OCI-LY3 (cell line): ENCODE results near the gene SRSF4.
"Not testable (repeated sequence)": the region's sequence is repeated elsewhere in the genome, so short reads cannot be mapped to it uniquely, and the experiment has no call there.

Experiments used
- H2AFZ ChIP-seq: fragments of 200-600, 300-600 bp; shearing (Covaris generic); 2 replicates; pipeline ENCODE4 v1.6.0; 2014; ENCODE audit warnings: antibody characterized with exemption, low read depth, low read length
- H3K27ac ChIP-seq: fragments of 200-600, 300-600 bp; sonication (generic); 2 replicates; pipeline ENCODE4 v1.5.1; 2014; ENCODE audit warnings: mild to moderate bottlenecking, low read length, moderate library complexity, mixed read lengths
- H3K27me3 ChIP-seq: fragments of 200-600, 300-600 bp; sonication (generic); 2 replicates; pipeline ENCODE4 v1.6.1; 2014; ENCODE audit warnings: low read depth, low read length, mixed read lengths
- H3K36me3 ChIP-seq: fragments of 200-600, 300-600 bp; sonication (generic); replicated peaks from 2 replicates; pipeline ENCODE3; 2014; ENCODE audit warnings: low read depth, low read length, mixed read lengths
- H3K4me1 ChIP-seq: fragments of 300-600, 200-600 bp; sonication (generic); 2 replicates; pipeline ENCODE4 v1.6.1; 2014; ENCODE audit warnings: low read length, mixed read lengths
- H3K4me2 ChIP-seq: fragments of 200-600, 300-600 bp; sonication (generic); 2 replicates; pipeline ENCODE4 v1.6.1; 2014; ENCODE audit warnings: low read length, mixed read lengths
- H3K4me3 ChIP-seq: fragments of 300-600, 200-600 bp; sonication (generic); 2 replicates; pipeline ENCODE4 v1.5.1; 2014; ENCODE audit warnings: antibody characterized with exemption, mild to moderate bottlenecking, low read length, moderate library complexity
- H3K79me2 ChIP-seq: fragments of 300-600, 200-600 bp; shearing (Covaris generic); 2 replicates; pipeline ENCODE4 v1.6.1; 2014; ENCODE audit warnings: mild to moderate bottlenecking, low read length, mixed read lengths
- H3K9ac ChIP-seq: fragments of 300-600, 200-600 bp; shearing (Covaris generic); 2 replicates; pipeline ENCODE4 v1.6.0; 2014; ENCODE audit warnings: mild to moderate bottlenecking, low read length, moderate library complexity
- H3K9me3 ChIP-seq: fragments of 200-600, 300-600 bp; shearing (Covaris generic); 2 replicates; pipeline ENCODE4 v1.6.1; 2014; ENCODE audit warnings: low read length, mixed read lengths; ENCODE audit not compliant: insufficient read depth
- H4K20me1 ChIP-seq: fragments of 200-600, 300-600 bp; sonication (generic); 2 replicates; pipeline ENCODE4 v1.6.1; 2016; ENCODE audit warnings: low read length, mixed read lengths; ENCODE audit not compliant: insufficient read depth
- EZH2phosphoT487 ChIP-seq: fragments of 200-600 bp; shearing (Covaris generic); IDR thresholded peaks from 2 replicates; pipeline ENCODE4 v1.6.1; 2018; ENCODE audit warnings: antibody characterized with exemption, mixed run types, low read depth
- TF ChIP-seq, protein P1 (sequence below): fragments of 200-600, 300-600 bp; sonication (generic); IDR thresholded peaks from 2 replicates; pipeline ENCODE4 v1.5.1; 2014; ENCODE audit warnings: antibody characterized with exemption, low read length, low read depth

The SRSF4 gene

DNA sequence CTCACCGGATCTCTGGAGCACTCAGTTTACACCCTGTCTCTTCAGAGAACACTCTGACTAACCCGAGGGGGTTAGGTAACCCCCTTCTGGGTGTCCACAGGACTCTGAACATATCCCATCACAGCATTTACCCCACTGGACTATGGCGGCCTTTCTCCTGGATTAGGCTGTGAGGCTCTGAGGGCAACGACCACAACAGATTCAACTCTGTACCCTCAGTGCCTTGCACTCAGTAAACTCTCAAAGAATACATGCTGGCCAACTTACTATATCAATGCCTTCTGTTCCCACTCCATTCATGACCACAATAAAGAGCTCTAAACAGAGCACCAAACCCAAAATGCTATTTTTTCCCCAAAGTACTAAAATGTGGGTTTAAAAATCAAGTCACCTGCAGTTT is 43.7 kb upstream of the SRSF4 start:
- Histone ChIP-seq H3K9ac (no peak overlapping the region), H3K4me1 (peaks cover 6% of the 10 kb centered on the region), H3K27ac (no peak overlapping the region), H3K79me2 (peaks cover 18% of the 10 kb centered on the region), H2AFZ (no peak overlapping the region), H3K9me3 (no peaks in the 10 kb centered on the region), H3K4me3 (no peak overlapping the region), H3K27me3 (no peaks in the 10 kb centered on the region), H4K20me1 (no peaks in the 10 kb centered on the region), H3K4me2 (no peak overlapping the region), H3K36me3 (no peaks in the 10 kb centered on the region)
- no peak for TF ChIP-seq EZH2phosphoT487
- TF ChIP-seq, protein P1, sequence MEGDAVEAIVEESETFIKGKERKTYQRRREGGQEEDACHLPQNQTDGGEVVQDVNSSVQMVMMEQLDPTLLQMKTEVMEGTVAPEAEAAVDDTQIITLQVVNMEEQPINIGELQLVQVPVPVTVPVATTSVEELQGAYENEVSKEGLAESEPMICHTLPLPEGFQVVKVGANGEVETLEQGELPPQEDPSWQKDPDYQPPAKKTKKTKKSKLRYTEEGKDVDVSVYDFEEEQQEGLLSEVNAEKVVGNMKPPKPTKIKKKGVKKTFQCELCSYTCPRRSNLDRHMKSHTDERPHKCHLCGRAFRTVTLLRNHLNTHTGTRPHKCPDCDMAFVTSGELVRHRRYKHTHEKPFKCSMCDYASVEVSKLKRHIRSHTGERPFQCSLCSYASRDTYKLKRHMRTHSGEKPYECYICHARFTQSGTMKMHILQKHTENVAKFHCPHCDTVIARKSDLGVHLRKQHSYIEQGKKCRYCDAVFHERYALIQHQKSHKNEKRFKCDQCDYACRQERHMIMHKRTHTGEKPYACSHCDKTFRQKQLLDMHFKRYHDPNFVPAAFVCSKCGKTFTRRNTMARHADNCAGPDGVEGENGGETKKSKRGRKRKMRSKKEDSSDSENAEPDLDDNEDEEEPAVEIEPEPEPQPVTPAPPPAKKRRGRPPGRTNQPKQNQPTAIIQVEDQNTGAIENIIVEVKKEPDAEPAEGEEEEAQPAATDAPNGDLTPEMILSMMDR, result no peak

DNA sequence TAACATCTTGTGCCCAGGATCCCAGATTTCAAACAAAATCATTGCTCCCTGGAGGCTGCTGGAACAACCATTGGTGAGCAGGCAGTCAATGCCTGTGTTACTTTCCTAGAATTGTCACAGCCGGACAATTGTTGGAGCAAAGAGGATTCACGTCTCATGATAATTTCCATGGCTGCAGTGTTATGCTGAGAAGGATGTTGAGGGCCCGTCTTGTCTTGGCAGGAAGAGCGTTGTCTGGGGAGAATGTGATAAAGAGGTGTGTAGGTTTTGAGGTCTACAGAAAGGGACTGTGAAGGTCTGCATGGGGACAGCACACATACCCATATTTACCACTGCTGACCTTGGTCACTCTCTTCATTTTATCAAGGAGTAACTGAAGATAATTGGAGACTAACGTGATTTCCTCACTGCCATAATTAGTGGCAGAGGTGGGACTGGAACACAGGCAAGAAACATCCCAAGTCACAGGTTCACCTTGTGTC is 42.7 kb upstream of the SRSF4 start:
- no peak overlapping the region for H3K4me3 ChIP-seq
- H3K27me3 ChIP-seq, result no peaks in the 10 kb centered on the region
- TF ChIP-seq EZH2phosphoT487, result no peak
- TF ChIP-seq, protein P1, result no peak
- H4K20me1 ChIP-seq, result no peaks in the 10 kb centered on the region
- H3K36me3 ChIP-seq, result no peaks in the 10 kb centered on the region
- no peaks in the 10 kb centered on the region for H3K9me3 ChIP-seq
- no peak overlapping the region for H2AFZ ChIP-seq
- no peak overlapping the region for H3K9ac ChIP-seq
- H3K4me1 ChIP-seq, result no peaks in the 10 kb centered on the region; the same call in 1 of the 2 replicates
- peaks cover 8% of the 10 kb centered on the region for H3K79me2 ChIP-seq
- H3K27ac ChIP-seq, result no peak overlapping the region
- H3K4me2 ChIP-seq, result no peak overlapping the region

DNA sequence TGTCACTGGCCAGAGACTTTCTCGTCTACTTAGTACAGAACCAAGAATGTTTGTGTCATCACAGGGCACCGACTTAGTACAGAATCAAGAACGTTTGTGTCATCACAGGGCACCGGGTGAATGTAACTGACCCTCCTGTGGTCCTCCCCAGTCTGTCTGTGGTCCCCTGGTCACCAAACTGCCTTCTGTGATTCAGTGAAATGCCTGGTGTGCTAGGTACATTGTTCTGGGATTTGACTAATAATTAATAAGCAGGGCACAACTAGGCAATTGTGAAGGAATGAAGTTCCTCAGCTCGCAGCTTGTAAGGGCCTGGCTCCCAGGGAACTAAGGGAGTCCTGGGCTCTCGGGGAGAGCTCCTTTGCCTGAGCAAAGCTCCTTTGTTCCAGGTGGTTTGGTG is 41.8 kb upstream of the SRSF4 start:
- Histone ChIP-seq H3K27ac (no peak overlapping the region), H3K9me3 (no peaks in the 10 kb centered on the region), H3K36me3 (no peaks in the 10 kb centered on the region), H2AFZ (no peak overlapping the region), H3K27me3 (no peaks in the 10 kb centered on the region), H3K9ac (no peak overlapping the region), H3K4me2 (no peak overlapping the region), H3K79me2 (0 out of 2 replicates have a peak, but pooled peaks cover under 1% of the 10 kb centered on the region), H4K20me1 (no peaks in the 10 kb centered on the region), H3K4me1 (no peaks in the 10 kb centered on the region), H3K4me3 (no peak overlapping the region)
- TF ChIP-seq, protein P1, result no peak
- TF ChIP-seq EZH2phosphoT487, result no peak

DNA sequence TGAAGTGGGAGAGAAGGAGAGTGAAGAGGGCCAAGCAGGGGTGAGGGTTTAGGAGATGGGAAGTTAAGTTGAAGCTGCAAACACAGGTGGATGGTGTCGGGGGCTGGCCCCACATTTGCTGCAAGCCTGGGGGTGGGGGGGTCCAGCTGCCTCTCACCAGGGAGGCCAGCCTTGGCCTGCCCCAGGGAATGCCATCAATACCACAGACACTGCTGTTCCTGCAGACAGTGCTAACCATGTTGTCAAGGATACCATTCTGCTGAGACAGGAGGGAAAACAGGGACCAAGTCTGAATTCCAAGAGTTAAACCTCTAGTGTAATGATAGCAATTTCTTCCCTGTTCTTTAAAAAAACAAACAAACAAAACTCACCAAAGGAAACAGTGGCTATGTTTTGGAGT is 41.0 kb upstream of the SRSF4 start:
- Histone ChIP-seq H3K79me2 (no peaks in the 10 kb centered on the region), H3K4me3 (no peak overlapping the region), H3K27me3 (no peaks in the 10 kb centered on the region), H3K9me3 (no peaks in the 10 kb centered on the region), H3K4me2 (no peak overlapping the region), H4K20me1 (no peaks in the 10 kb centered on the region), H3K9ac (no peak overlapping the region), H3K36me3 (no peaks in the 10 kb centered on the region), H3K27ac (no peak overlapping the region), H2AFZ (no peak overlapping the region), H3K4me1 (no peaks in the 10 kb centered on the region)
- no peak for TF ChIP-seq EZH2phosphoT487
- TF ChIP-seq, protein P1, result no peak

DNA sequence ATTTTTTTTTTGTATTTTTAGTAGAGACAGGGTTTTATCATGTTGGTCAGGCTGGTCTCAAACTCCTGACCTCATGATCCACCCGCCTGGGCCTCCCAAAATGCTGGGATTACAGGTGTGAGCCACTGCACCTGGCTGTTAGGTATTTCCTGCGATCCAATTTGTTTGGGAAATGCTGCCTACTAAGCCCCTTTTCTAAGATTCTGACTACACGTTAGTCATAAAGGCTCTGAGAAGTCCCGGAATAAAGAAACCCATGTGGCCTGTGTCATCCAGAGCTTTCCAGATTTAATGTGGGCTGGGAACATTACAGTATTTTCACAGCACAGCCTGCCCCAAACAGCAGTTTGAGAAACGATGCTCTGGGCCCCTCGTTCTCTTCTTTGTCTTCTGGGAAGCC is 40.6 kb upstream of the SRSF4 start:
- not testable (repeated sequence) for H3K9me3 ChIP-seq, H4K20me1 ChIP-seq

More for the DNA sequence above, 40.6 kb upstream of the SRSF4 start:
- H2AFZ ChIP-seq, H3K4me3 ChIP-seq, H3K79me2 ChIP-seq, H3K9ac ChIP-seq, H3K4me2 ChIP-seq, H3K27me3 ChIP-seq, H3K36me3 ChIP-seq, H3K27ac ChIP-seq, H3K4me1 ChIP-seq: not testable (repeated sequence)
